Kidney epithelial cell (primary cell): ENCODE data around the gene COL8A1. TPM values are rescaled to one million over a fixed set of nuclear protein-coding genes. Genes with fewer than 3 reads are reported as not detected.

Experiments
- DNase-seq: peaks from one replicate; pipeline ENCODE4 v3.0.0-alpha.2; 2010; ENCODE audit warnings: low read depth
- H3K27me3 ChIP-seq: 2 replicates; pipeline ENCODE4 v1.6.0; 2011; ENCODE audit warnings: low read length; ENCODE audit not compliant: control insufficient read depth, insufficient read depth
- H3K36me3 ChIP-seq: 2 replicates; pipeline ENCODE4 v1.5.1; 2011; ENCODE audit warnings: low read length; ENCODE audit not compliant: control insufficient read depth, insufficient read depth
- H3K4me3 ChIP-seq: 2 replicates; pipeline ENCODE4 v1.5.1; 2011; ENCODE audit warnings: low read depth, mild to moderate bottlenecking, control low read depth, low read length
- CTCF ChIP-seq: IDR thresholded peaks from 2 replicates; pipeline ENCODE4 v1.5.1; 2011; ENCODE audit warnings: mild to moderate bottlenecking, moderate library complexity, low read length, control low read depth, inconsistent platforms; ENCODE audit not compliant: insufficient read depth, poor library complexity, severe bottlenecking
- total RNA-seq: library from RNA; depleted of rRNA; stranded (reverse); fragments of >200 nt; gene quantifications from 2 replicates; pipeline ENCODE4 v1.2.3, GENCODE V29; 2015

COL8A1 gene
- total RNA-seq, 1 donor from 2014 or later = 24.4 TPM

DNA sequence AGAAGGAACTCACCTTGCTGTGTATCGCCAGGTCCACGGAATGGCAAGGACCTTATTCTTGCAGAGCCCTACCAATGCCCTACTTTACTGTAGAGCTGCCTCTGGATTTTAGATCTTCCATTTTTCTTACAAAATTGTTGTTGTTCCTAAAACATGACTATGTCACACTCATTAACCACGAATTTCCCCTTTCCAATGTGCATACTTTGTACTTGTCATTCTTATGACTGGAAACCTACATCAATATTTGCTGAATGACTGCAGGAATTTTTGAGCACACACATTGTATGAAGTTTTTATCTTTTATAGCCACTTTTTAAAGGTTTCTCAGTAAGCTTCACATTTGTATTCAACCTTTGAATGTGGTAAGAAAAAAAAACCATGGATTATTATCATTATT lies 143.4 kb downstream of the COL8A1 start:
- Histone ChIP-seq H3K36me3 (no peaks in the 10 kb centered on the region), H3K27me3 (no peaks in the 10 kb centered on the region), H3K4me3 (no peak overlapping the region)
- no peak for DNase-seq
- no peak for TF ChIP-seq CTCF

DNA sequence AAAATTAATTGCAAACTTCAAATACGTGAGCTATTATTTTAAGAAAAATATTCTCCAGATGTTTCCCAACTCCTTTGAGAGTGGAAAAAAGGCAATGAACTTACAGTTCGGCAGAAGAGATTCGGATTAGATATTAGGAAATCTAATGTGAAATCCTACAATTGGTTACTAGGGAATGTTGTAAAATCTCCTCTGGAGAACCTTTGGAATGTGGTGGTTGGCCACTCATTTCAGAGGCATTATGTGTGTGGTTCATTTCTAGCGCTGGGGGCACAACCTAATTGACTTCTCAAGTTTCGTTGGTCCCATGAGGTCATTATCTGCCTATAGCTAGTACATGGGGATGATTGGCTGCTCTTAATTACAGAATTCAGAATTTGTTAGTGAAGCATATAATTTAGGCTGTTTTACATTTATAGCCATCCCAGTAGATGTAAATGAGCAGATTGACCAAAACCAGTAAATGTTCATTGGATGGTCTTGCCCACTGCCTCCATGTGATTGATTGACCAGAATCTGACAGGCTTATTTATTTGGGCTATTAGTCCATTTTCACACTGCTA lies 144.7 kb downstream of the COL8A1 start:
- no peaks in the 10 kb centered on the region for H3K27me3 ChIP-seq
- no peak for TF ChIP-seq CTCF
- no peaks in the 10 kb centered on the region for H3K36me3 ChIP-seq
- DNase-seq = peak; percentile 88
- no peak overlapping the region for H3K4me3 ChIP-seq

- DNase-seq = peak; percentile 18
- peak; percentile 86 for TF ChIP-seq CTCF
- no peaks in the 10 kb centered on the region for H3K36me3 ChIP-seq
- no peaks in the 10 kb centered on the region for H3K27me3 ChIP-seq
- no peak overlapping the region for H3K4me3 ChIP-seq
These were observed 150.8 kb downstream of the COL8A1 start for GRCh38 chr3:99789011-99789721.

DNA sequence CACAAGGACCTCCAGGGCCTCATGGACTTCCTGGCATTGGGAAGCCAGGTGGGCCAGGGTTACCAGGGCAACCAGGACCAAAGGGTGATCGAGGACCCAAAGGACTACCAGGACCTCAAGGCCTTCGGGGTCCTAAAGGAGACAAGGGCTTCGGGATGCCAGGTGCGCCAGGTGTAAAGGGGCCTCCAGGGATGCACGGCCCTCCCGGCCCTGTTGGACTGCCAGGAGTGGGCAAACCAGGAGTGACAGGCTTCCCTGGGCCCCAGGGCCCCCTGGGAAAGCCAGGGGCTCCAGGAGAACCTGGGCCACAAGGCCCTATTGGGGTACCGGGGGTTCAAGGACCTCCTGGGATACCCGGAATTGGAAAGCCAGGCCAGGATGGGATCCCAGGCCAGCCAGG lies 156.1 kb downstream of the COL8A1 start:
- Histone ChIP-seq H3K27me3 (no peaks in the 10 kb centered on the region), H3K4me3 (no peak overlapping the region), H3K36me3 (no peaks in the 10 kb centered on the region)
- no peak for DNase-seq
- no peak for TF ChIP-seq CTCF

- no peak for DNase-seq
- no peaks in the 10 kb centered on the region for H3K36me3 ChIP-seq
- H3K27me3 ChIP-seq = no peaks in the 10 kb centered on the region
- H3K4me3 ChIP-seq = no peak overlapping the region
- no peak for TF ChIP-seq CTCF
These were observed 157.2 kb downstream of the COL8A1 start for GRCh38 chr3:99795573-99795972.

DNA sequence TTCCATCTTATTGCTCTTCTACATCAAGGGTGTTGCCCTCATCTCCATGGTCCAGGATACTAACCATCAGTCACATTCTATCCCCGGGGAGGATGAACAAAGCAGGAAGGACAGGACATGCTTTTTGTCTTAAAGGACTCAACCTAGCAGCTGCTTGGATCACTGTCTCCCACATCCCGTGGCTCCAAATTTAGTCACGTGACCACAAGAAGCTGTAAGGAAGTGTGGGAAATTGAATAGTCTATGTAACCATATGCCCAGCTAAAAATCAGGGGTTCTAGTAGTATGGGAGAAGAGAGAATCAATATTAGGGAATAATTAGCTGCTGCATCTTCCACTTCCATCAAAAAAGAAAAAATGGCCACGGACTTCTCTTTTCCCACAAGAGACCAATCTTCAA lies 161.0 kb downstream of the COL8A1 start:
- no peak for DNase-seq
- no peak for TF ChIP-seq CTCF
- Histone ChIP-seq H3K4me3 (no peak overlapping the region), H3K36me3 (no peaks in the 10 kb centered on the region), H3K27me3 (no peaks in the 10 kb centered on the region)
